Epithelial cell of proximal tubule (primary cell): ENCODE results near the gene NAPB. TPM values are rescaled to one million over a fixed set of nuclear protein-coding genes. Genes with fewer than 3 reads are reported as not detected.

ENCODE experiments used
- DNase-seq: peaks from one replicate; pipeline ENCODE4 v3.0.0-alpha.2; 2011; ENCODE audit warnings: low read depth
- H3K4me3 ChIP-seq: 2 replicates; pipeline ENCODE4 v1.5.1; 2011; ENCODE audit warnings: low read depth, mild to moderate bottlenecking, low read length
- total RNA-seq: library from RNA; depleted of rRNA; stranded (reverse); fragments of >200 nt; gene quantifications from 2 replicates; pipeline ENCODE4 v1.2.3, GENCODE V29; 2015
- TF ChIP-seq, protein P1 (sequence below): conservative IDR thresholded peaks from 2 replicates; pipeline ENCODE4 v1.5.1; 2012; ENCODE audit warnings: low read depth, mild to moderate bottlenecking, low read length

The NAPB gene
- total RNA-seq, 1 donor from 2014 or later = 3.3 TPM

DNA sequence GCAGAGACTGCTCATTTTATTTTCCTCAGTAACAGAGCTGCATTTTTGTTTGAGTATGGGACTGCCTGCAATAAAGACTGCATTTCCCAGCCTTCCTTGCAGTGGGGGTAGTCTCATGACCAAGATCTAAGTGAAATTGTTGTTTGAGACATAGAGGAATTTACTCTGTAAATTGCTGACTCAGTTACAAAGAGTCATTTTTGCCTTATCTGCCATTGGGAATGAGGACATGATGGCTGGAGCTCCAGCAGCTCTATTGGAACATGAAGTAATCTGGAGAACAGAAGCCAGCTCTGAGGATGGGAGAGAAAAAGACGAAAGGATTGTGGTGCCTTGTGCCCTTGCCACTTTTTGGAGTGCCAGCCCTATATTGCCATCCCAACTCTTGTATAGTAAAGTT is 33.5 kb upstream of the NAPB start:
- no peak overlapping the region for H3K4me3 ChIP-seq
- TF ChIP-seq, protein P1, sequence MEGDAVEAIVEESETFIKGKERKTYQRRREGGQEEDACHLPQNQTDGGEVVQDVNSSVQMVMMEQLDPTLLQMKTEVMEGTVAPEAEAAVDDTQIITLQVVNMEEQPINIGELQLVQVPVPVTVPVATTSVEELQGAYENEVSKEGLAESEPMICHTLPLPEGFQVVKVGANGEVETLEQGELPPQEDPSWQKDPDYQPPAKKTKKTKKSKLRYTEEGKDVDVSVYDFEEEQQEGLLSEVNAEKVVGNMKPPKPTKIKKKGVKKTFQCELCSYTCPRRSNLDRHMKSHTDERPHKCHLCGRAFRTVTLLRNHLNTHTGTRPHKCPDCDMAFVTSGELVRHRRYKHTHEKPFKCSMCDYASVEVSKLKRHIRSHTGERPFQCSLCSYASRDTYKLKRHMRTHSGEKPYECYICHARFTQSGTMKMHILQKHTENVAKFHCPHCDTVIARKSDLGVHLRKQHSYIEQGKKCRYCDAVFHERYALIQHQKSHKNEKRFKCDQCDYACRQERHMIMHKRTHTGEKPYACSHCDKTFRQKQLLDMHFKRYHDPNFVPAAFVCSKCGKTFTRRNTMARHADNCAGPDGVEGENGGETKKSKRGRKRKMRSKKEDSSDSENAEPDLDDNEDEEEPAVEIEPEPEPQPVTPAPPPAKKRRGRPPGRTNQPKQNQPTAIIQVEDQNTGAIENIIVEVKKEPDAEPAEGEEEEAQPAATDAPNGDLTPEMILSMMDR = no peak
- no peak for DNase-seq

DNA sequence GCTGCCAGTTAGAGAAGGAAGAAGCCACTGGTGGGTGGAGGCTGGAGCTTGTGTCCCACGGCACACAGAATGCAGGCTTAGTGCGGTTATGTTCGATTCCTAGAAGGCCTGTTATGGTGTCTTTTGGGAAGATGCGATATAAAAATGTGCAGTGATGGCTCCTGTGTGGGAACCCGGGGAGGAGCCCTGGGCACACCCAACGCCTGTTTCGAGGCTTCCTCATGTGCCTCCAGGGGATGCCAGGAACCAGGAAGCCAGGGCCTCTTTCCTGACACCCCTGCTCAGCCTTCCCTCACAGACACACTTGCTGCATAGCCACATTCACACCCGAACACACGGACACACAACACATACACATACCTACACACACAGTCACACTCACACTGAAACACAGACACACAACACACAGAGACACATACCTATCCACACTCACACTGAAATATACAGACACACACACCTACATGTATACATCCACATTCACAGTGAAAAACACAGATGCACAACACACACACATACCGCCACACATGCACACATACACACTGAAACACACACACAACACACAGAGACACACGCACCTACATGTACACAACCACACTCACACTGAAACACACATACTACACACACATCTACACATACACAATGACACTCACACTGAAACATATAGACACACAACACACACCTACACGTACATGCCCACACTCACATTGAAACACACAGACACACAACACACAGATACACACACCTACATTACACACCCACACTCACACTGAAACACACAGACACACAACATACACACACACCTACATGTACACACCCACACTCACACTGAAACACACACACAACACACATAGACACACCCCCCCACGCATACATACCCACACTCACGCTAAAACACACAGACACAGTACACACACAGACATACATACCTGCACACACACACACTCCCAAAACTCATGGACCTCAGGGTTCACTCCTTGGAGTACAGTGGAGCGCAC is 32.6 kb upstream of the NAPB start:
- H3K4me3 ChIP-seq = no peak overlapping the region
- TF ChIP-seq, protein P1 = no peak
- DNase-seq = no peak

DNA sequence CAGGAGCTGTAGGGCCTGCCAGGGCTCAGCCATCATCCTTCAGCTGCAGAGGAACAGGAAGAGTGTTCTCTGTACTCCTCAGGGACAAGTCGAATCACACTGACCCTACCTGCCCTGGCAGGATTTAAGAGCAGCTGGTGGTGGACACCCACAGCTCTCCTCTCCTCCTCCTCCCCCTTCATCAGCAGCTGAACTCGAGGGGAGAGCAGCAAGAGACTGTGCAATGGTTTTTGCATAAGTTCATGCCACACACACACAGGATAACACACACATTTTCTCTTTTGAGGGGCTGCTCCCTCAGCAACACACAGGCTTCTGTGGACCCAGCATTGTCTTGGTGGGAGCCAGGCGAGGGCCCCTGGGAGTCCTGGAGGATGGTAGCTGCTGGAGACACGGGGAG is 31.5 kb upstream of the NAPB start, which contains the start of gene CST11:
CST11 (minus strand) TSS at position 101 of the 400 bp plus-strand sequence; CDS start at position 36, 65 bp downstream.
- no peak for DNase-seq
- TF ChIP-seq, protein P1 = no peak

DNA sequence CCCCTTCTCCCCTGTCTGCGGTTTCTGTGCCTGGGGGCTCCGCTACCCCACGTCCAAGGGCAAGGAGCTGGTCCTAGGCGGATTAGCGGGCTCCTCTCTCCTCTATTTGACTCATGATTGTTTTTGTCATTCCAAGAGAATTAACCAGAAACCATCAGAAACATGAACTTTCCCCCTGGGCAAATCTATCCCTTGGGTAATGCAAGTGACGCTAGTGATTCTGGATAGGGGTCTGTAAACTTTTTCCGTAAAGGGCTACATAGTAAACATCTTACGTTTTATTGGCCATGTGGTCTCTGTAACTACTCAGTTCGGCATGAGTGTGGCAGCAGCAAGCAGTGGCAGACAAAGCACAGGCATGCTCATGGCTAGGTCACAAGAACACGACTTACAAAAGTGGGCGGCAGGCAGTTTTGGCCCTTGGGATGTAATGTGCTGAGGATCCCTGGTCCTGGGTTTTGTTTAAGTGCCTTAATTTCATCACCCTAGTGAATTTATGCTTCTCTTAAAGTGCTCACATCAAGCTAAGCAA is 30.7 kb upstream of the NAPB start:
- no peak for DNase-seq
- TF ChIP-seq, protein P1 = no peak
- no peak overlapping the region for H3K4me3 ChIP-seq

More for the DNA sequence above, 31.5 kb upstream of the NAPB start, which contains the start of gene CST11:
- H3K4me3 ChIP-seq = no peak within 1 kb of the TSS

DNA sequence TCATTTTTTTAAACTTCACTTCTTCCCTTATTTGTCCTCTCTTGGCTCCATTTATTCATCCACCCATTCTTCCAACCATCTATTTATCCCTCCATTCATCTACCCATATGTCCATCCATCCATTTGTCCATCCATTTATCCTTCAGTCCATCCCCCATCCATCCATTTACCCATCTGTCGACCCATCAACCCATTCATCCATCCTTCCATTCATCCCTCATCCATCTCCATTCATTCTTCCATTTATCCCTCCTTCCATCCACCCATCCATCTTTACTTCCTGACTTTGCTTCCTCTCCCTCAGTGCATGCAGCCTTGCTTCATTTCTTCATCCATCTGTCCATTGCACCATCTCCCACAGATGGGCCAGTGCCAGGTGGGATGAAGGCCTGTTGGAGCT is 29.6 kb upstream of the NAPB start:
- H3K4me3 ChIP-seq = no peak overlapping the region
- DNase-seq = no peak
- TF ChIP-seq, protein P1 = no peak

DNA sequence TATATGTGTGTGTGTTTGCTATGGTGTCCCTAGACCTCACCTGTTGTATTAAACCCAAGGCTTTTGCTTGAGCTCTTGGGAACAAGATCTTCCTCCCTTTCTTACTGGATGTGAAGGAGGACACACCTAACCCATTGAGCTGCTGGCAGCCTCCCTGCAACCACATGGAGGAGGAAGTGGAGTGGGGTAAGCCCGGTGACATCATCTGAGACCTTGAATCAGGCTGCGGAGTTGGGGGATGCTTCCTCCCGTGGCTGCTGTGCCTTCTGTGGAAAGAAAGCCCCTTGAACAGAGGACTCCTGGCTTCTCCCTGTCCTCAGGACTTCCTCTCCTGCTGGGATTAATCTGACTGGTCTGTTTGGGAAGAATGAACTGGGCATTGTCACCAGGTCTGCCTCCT is 28.1 kb upstream of the NAPB start:
- TF ChIP-seq, protein P1 = no peak
- H3K4me3 ChIP-seq = no peak overlapping the region
- DNase-seq = no peak
